ENCODE measurements around the gene PIP5K1A. TPM values are rescaled to one million over a fixed set of nuclear protein-coding genes. Genes with fewer than 3 reads are reported as not detected.

Gene PIP5K1A
- polyA plus RNA-seq, 4 donors: 59.2 to 69.7 (median 63.1) TPM

- no peak for DNase-seq (ENCODE audit: low read depth in 4 of 4, low spot score in 3 of 4)
These were observed 88.4 kb downstream of the PIP5K1A start for GRCh38 chr1:151286619-151287340.

- DNase-seq (ENCODE audit: low read depth in 4 of 4, low spot score in 3 of 4): no peak
These were observed 89.0 kb downstream of the PIP5K1A start for GRCh38 chr1:151287341-151287699.

GRCh38 chr1:151287767-151288500 lies 89.6 kb downstream of the PIP5K1A start:
- DNase-seq (ENCODE audit: low read depth in 4 of 4, low spot score in 3 of 4): no peak

GRCh38 chr1:151288502-151288901 lies 90.2 kb downstream of the PIP5K1A start:
- no peak for DNase-seq (ENCODE audit: low read depth in 4 of 4, low spot score in 3 of 4)

- DNase-seq (ENCODE audit: low read depth in 4 of 4, low spot score in 3 of 4): no peak
These were observed 91.0 kb downstream of the PIP5K1A start for GRCh38 chr1:151289080-151289935.

GRCh38 chr1:151289991-151290708 lies 91.8 kb downstream of the PIP5K1A start:
- DNase-seq (ENCODE audit: low read depth in 4 of 4, low spot score in 3 of 4): no peak

GRCh38 chr1:151290709-151291303 lies 92.5 kb downstream of the PIP5K1A start:
- no peak for DNase-seq (ENCODE audit: low read depth in 4 of 4, low spot score in 3 of 4)

GRCh38 chr1:151292207-151293030 lies 94.1 kb downstream of the PIP5K1A start:
- no peak for DNase-seq (ENCODE audit: low read depth in 4 of 4, low spot score in 3 of 4)

GRCh38 chr1:151293093-151293492 lies 94.7 kb downstream of the PIP5K1A start:
- DNase-seq (ENCODE audit: low read depth in 4 of 4, low spot score in 3 of 4): no peak

GRCh38 chr1:151294742-151295462 lies 96.5 kb downstream of the PIP5K1A start:
- no peak for DNase-seq (ENCODE audit: low read depth in 4 of 4, low spot score in 3 of 4)

Other genes with a start within 250 kb of the PIP5K1A start
- 100 to 1,000 TPM; 293 to 325 (median 308) TPM for gene CERS2, start 223.7 kb upstream of the PIP5K1A start, polyA plus RNA-seq (ENCODE audit: insufficient read length in 4 of 4)
- gene ANXA9, start 216.3 kb upstream of the PIP5K1A start, polyA plus RNA-seq (ENCODE audit: insufficient read length in 4 of 4): 10 to 100 TPM; 12.6 to 20.2 (median 14.8) TPM
- 10 to 100 TPM; 38.7 to 47.0 (median 39.3) TPM for gene MINDY1, start 191.7 kb upstream of the PIP5K1A start, polyA plus RNA-seq (ENCODE audit: insufficient read length in 4 of 4)
- 10 to 100 TPM; 43.6 to 50.4 (median 48.6) TPM for gene PRUNE1, start 190.1 kb upstream of the PIP5K1A start, polyA plus RNA-seq (ENCODE audit: insufficient read length in 4 of 4)
- 1 to 10 TPM; 1.3 to 4.9 (median 2.0) TPM for gene BNIPL, start 162.0 kb upstream of the PIP5K1A start, polyA plus RNA-seq (ENCODE audit: insufficient read length in 4 of 4)
- gene C1orf56, start 150.8 kb upstream of the PIP5K1A start, polyA plus RNA-seq (ENCODE audit: insufficient read length in 4 of 4): 10 to 100 TPM; 11.9 to 13.7 (median 13.2) TPM
- 10 to 100 TPM; 66.2 to 86.6 (median 71.3) TPM for gene CDC42SE1, start 138.9 kb upstream of the PIP5K1A start, polyA plus RNA-seq (ENCODE audit: insufficient read length in 4 of 4)
- 10 to 100 TPM; 23.8 to 27.2 (median 26.0) TPM for gene MLLT11, start 138.2 kb upstream of the PIP5K1A start, polyA plus RNA-seq (ENCODE audit: insufficient read length in 4 of 4)
- gene GABPB2, start 127.8 kb upstream of the PIP5K1A start, polyA plus RNA-seq (ENCODE audit: insufficient read length in 4 of 4): 10 to 100 TPM in 3 of 4 donors, 1 to 10 TPM in 1; 9.1 to 12.0 (median 10.8) TPM
- gene SEMA6C, start 51.9 kb upstream of the PIP5K1A start, polyA plus RNA-seq (ENCODE audit: insufficient read length in 4 of 4): 10 to 100 TPM; 24.1 to 28.9 (median 24.9) TPM
- gene TNFAIP8L2, start 41.9 kb upstream of the PIP5K1A start, polyA plus RNA-seq (ENCODE audit: insufficient read length in 4 of 4): 1 to 10 TPM; 1.2 to 1.7 (median 1.4) TPM
- gene LYSMD1, start 32.6 kb upstream of the PIP5K1A start, polyA plus RNA-seq (ENCODE audit: insufficient read length in 4 of 4): 10 to 100 TPM; 16.9 to 19.1 (median 17.2) TPM
- gene SCNM1, start 32.4 kb upstream of the PIP5K1A start, polyA plus RNA-seq (ENCODE audit: insufficient read length in 4 of 4): 10 to 100 TPM; 37.5 to 41.7 (median 38.9) TPM
- gene TMOD4, start 22.6 kb upstream of the PIP5K1A start, polyA plus RNA-seq (ENCODE audit: insufficient read length in 4 of 4): under 1 TPM; 0.73 to 0.96 (median 0.88) TPM
- 10 to 100 TPM; 63.7 to 74.7 (median 69.3) TPM for gene VPS72, start 8.4 kb upstream of the PIP5K1A start, polyA plus RNA-seq (ENCODE audit: insufficient read length in 4 of 4)
- 100 to 1,000 TPM; 135 to 165 (median 140) TPM for gene PSMD4, start 56.2 kb downstream of the PIP5K1A start, polyA plus RNA-seq (ENCODE audit: insufficient read length in 4 of 4)
- 10 to 100 TPM; 23.1 to 26.3 (median 24.0) TPM for gene ZNF687, start 83.7 kb downstream of the PIP5K1A start, polyA plus RNA-seq (ENCODE audit: insufficient read length in 4 of 4)
- gene PI4KB, start 128.9 kb downstream of the PIP5K1A start, polyA plus RNA-seq (ENCODE audit: insufficient read length in 4 of 4): 10 to 100 TPM; 59.3 to 63.3 (median 61.4) TPM
- gene RFX5, start 148.7 kb downstream of the PIP5K1A start, polyA plus RNA-seq (ENCODE audit: insufficient read length in 4 of 4): 10 to 100 TPM; 43.4 to 46.8 (median 45.3) TPM
- gene SELENBP1, start 174.2 kb downstream of the PIP5K1A start, polyA plus RNA-seq (ENCODE audit: insufficient read length in 4 of 4): 10 to 100 TPM; 45.4 to 53.6 (median 53.4) TPM
- 100 to 1,000 TPM; 238 to 300 (median 254) TPM for gene PSMB4, start 201.0 kb downstream of the PIP5K1A start, polyA plus RNA-seq (ENCODE audit: insufficient read length in 4 of 4)